Measurements from ENCODE around the gene DTNB.

The DTNB gene

GRCh38 chr2:25598911-25599310 lies 74.5 kb downstream of the DTNB start:
- no peak overlapping the region for H3K4me3 ChIP-seq (ENCODE audit: low read length)
- no peaks in the 10 kb centered on the region for H3K4me1 ChIP-seq (ENCODE audit: insufficient read depth, low read length)
- no peak overlapping the region for H3K27ac ChIP-seq (ENCODE audit: low read length)
- no peak overlapping the region for H3K9ac ChIP-seq (ENCODE audit: low read depth, low read length)
- no peaks in the 10 kb centered on the region for H3K27me3 ChIP-seq (ENCODE audit: insufficient read depth, low read length)
- no peaks in the 10 kb centered on the region for H3K9me3 ChIP-seq (ENCODE audit: insufficient read depth, low read depth, low read length)
- H3K36me3 ChIP-seq (ENCODE audit: insufficient read depth, low read depth, low read length): peaks cover 4% of the 10 kb centered on the region; the same call in 1 of the 2 replicates

GRCh38 chr2:25598332-25598731 lies 75.0 kb downstream of the DTNB start:
- Histone ChIP-seq H3K9me3 (ENCODE audit: insufficient read depth, low read depth, low read length) (no peaks in the 10 kb centered on the region), H3K27ac (ENCODE audit: low read length) (no peak overlapping the region), H3K4me1 (ENCODE audit: insufficient read depth, low read length) (peaks cover 2% of the 10 kb centered on the region; the same call in 1 of the 2 replicates)

GRCh38 chr2:25597881-25598280 lies 75.5 kb downstream of the DTNB start:
- Histone ChIP-seq H3K27ac (ENCODE audit: low read length) (no peak overlapping the region), H3K27me3 (ENCODE audit: insufficient read depth, low read length) (no peaks in the 10 kb centered on the region), H3K36me3 (ENCODE audit: insufficient read depth, low read depth, low read length) (peaks cover 4% of the 10 kb centered on the region; the same call in 1 of the 2 replicates), H3K4me3 (ENCODE audit: low read length) (no peak overlapping the region), H3K9me3 (ENCODE audit: insufficient read depth, low read depth, low read length) (no peaks in the 10 kb centered on the region), H3K9ac (ENCODE audit: low read depth, low read length) (no peak overlapping the region), H3K4me1 (ENCODE audit: insufficient read depth, low read length) (peaks cover 5% of the 10 kb centered on the region; the same call in 1 of the 2 replicates)

More at GRCh38 chr2:25598332-25598731, 75.0 kb downstream of the DTNB start:
- Histone ChIP-seq H3K36me3 (ENCODE audit: insufficient read depth, low read depth, low read length) (peaks cover 4% of the 10 kb centered on the region; the same call in 1 of the 2 replicates), H3K9ac (ENCODE audit: low read depth, low read length) (no peak overlapping the region), H3K27me3 (ENCODE audit: insufficient read depth, low read length) (no peaks in the 10 kb centered on the region), H3K4me3 (ENCODE audit: low read length) (no peak overlapping the region)

GRCh38 chr2:25596516-25597244 lies 76.7 kb downstream of the DTNB start:
- H3K4me1 ChIP-seq (ENCODE audit: insufficient read depth, low read length): peaks cover 7% of the 10 kb centered on the region; the same call in 1 of the 2 replicates
- H3K9me3 ChIP-seq (ENCODE audit: insufficient read depth, low read depth, low read length): no peaks in the 10 kb centered on the region
- peaks cover 4% of the 10 kb centered on the region; the same call in 1 of the 2 replicates for H3K36me3 ChIP-seq (ENCODE audit: insufficient read depth, low read depth, low read length)
- H3K27ac ChIP-seq (ENCODE audit: low read length): no peak overlapping the region
- H3K9ac ChIP-seq (ENCODE audit: low read depth, low read length): no peak overlapping the region
- H3K4me3 ChIP-seq (ENCODE audit: low read length): no peak overlapping the region
- H3K27me3 ChIP-seq (ENCODE audit: insufficient read depth, low read length): no peaks in the 10 kb centered on the region

GRCh38 chr2:25595393-25595792 lies 78.0 kb downstream of the DTNB start:
- Histone ChIP-seq H3K4me1 (ENCODE audit: insufficient read depth, low read length) (peaks cover 7% of the 10 kb centered on the region; the same call in 1 of the 2 replicates), H3K9ac (ENCODE audit: low read depth, low read length) (no peak overlapping the region), H3K27ac (ENCODE audit: low read length) (no peak overlapping the region), H3K9me3 (ENCODE audit: insufficient read depth, low read depth, low read length) (no peaks in the 10 kb centered on the region), H3K4me3 (ENCODE audit: low read length) (no peak overlapping the region), H3K27me3 (ENCODE audit: insufficient read depth, low read length) (no peaks in the 10 kb centered on the region), H3K36me3 (ENCODE audit: insufficient read depth, low read depth, low read length) (peaks cover 4% of the 10 kb centered on the region; the same call in 1 of the 2 replicates)

GRCh38 chr2:25594991-25595390 lies 78.4 kb downstream of the DTNB start:
- Histone ChIP-seq H3K9ac (ENCODE audit: low read depth, low read length) (no peak overlapping the region), H3K27ac (ENCODE audit: low read length) (no peak overlapping the region), H3K4me3 (ENCODE audit: low read length) (no peak overlapping the region), H3K27me3 (ENCODE audit: insufficient read depth, low read length) (no peaks in the 10 kb centered on the region), H3K4me1 (ENCODE audit: insufficient read depth, low read length) (peaks cover 7% of the 10 kb centered on the region; the same call in 1 of the 2 replicates), H3K36me3 (ENCODE audit: insufficient read depth, low read depth, low read length) (peaks cover 4% of the 10 kb centered on the region; the same call in 1 of the 2 replicates), H3K9me3 (ENCODE audit: insufficient read depth, low read depth, low read length) (no peaks in the 10 kb centered on the region)

- peaks cover 7% of the 10 kb centered on the region; the same call in 1 of the 2 replicates for H3K4me1 ChIP-seq (ENCODE audit: insufficient read depth, low read length)
- H3K9me3 ChIP-seq (ENCODE audit: insufficient read depth, low read depth, low read length): no peaks in the 10 kb centered on the region
- H3K27ac ChIP-seq (ENCODE audit: low read length): no peak overlapping the region
- peaks cover 4% of the 10 kb centered on the region; the same call in 1 of the 2 replicates for H3K36me3 ChIP-seq (ENCODE audit: insufficient read depth, low read depth, low read length)
- no peak overlapping the region for H3K4me3 ChIP-seq (ENCODE audit: low read length)
- no peak overlapping the region for H3K9ac ChIP-seq (ENCODE audit: low read depth, low read length)
- H3K27me3 ChIP-seq (ENCODE audit: insufficient read depth, low read length): no peaks in the 10 kb centered on the region
Observed at GRCh38 chr2:25592766-25593292, 80.5 kb downstream of the DTNB start.

GRCh38 chr2:25590921-25591505 lies 82.4 kb downstream of the DTNB start:
- Histone ChIP-seq H3K4me3 (ENCODE audit: low read length) (no peak overlapping the region), H3K9ac (ENCODE audit: low read depth, low read length) (no peak overlapping the region), H3K27me3 (ENCODE audit: insufficient read depth, low read length) (no peaks in the 10 kb centered on the region), H3K27ac (ENCODE audit: low read length) (no peak overlapping the region), H3K9me3 (ENCODE audit: insufficient read depth, low read depth, low read length) (no peaks in the 10 kb centered on the region), H3K4me1 (ENCODE audit: insufficient read depth, low read length) (peaks cover 14% of the 10 kb centered on the region), H3K36me3 (ENCODE audit: insufficient read depth, low read depth, low read length) (no peaks in the 10 kb centered on the region)

GRCh38 chr2:25589676-25590205 lies 83.6 kb downstream of the DTNB start:
- Histone ChIP-seq H3K27ac (ENCODE audit: low read length) (no peak overlapping the region), H3K9me3 (ENCODE audit: insufficient read depth, low read depth, low read length) (no peaks in the 10 kb centered on the region), H3K36me3 (ENCODE audit: insufficient read depth, low read depth, low read length) (no peaks in the 10 kb centered on the region), H3K4me1 (ENCODE audit: insufficient read depth, low read length) (peaks cover 22% of the 10 kb centered on the region), H3K27me3 (ENCODE audit: insufficient read depth, low read length) (no peaks in the 10 kb centered on the region), H3K9ac (ENCODE audit: low read depth, low read length) (no peak overlapping the region), H3K4me3 (ENCODE audit: low read length) (no peak overlapping the region)

- no peaks in the 10 kb centered on the region for H3K27me3 ChIP-seq (ENCODE audit: insufficient read depth, low read length)
- peaks cover 22% of the 10 kb centered on the region for H3K4me1 ChIP-seq (ENCODE audit: insufficient read depth, low read length)
- H3K9ac ChIP-seq (ENCODE audit: low read depth, low read length): no peak overlapping the region
- H3K27ac ChIP-seq (ENCODE audit: low read length): no peak overlapping the region
- no peaks in the 10 kb centered on the region for H3K36me3 ChIP-seq (ENCODE audit: insufficient read depth, low read depth, low read length)
- H3K9me3 ChIP-seq (ENCODE audit: insufficient read depth, low read depth, low read length): no peaks in the 10 kb centered on the region
- no peak overlapping the region for H3K4me3 ChIP-seq (ENCODE audit: low read length)
Observed at GRCh38 chr2:25588576-25588975, 84.8 kb downstream of the DTNB start.

- H3K9ac ChIP-seq (ENCODE audit: low read depth, low read length): no peak overlapping the region
- H3K4me1 ChIP-seq (ENCODE audit: insufficient read depth, low read length): peaks cover 15% of the 10 kb centered on the region
- H3K9me3 ChIP-seq (ENCODE audit: insufficient read depth, low read depth, low read length): no peaks in the 10 kb centered on the region
- no peaks in the 10 kb centered on the region for H3K36me3 ChIP-seq (ENCODE audit: insufficient read depth, low read depth, low read length)
- H3K27ac ChIP-seq (ENCODE audit: low read length): no peak overlapping the region
- no peaks in the 10 kb centered on the region for H3K27me3 ChIP-seq (ENCODE audit: insufficient read depth, low read length)
- no peak overlapping the region for H3K4me3 ChIP-seq (ENCODE audit: low read length)
Observed at GRCh38 chr2:25587361-25587760, 86.0 kb downstream of the DTNB start.

Data from iPS-20b (cell line).